Left colon (tissue), 2 donors: ENCODE results near the gene PLB1. TPM values are rescaled to one million over a fixed set of nuclear protein-coding genes. Genes with fewer than 3 reads are reported as not detected.
"Not testable (repeated sequence)": the region's sequence is repeated elsewhere in the genome, so short reads cannot be mapped to it uniquely, and the experiment has no call there.

ENCODE experiments used
- ATAC-seq: fragments of 200-7000 bp; cut with Tn5 transposase; one replicate; pipeline ENCODE4 v1.9.1; 2020; ENCODE audit warnings: mild to moderate bottlenecking, moderate library complexity
- DNase-seq, 2 donors: peaks; one replicate each; pipeline ENCODE4 v3.0.0-alpha.2; 2020
- intact Hi-C, 2 donors: fragments of 100-400 bp; cut with DNase I in 1 of 2; cut with micrococcal nuclease in 1 of 2; formaldehyde crosslinking; loops; one replicate each; pipeline versions ENCODE4 v1.11.2 to v1.14.0; 2022; cut with DNase I, micrococcal nuclease
- total RNA-seq, 2 donors: library from RNA; stranded (reverse); fragmentation: NEBNext Ultra II Directional; extraction: Animal tissue kit (Norgen Biotek cat#: 25700); gene quantifications; one replicate each; pipeline ENCODE4 v1.2.1, GENCODE V29; 2021
- donor health status: DM: no; HTN: no; CAD: no.
- donor health status: DM: yes; HTN: yes; CAD: no.

Gene PLB1
- total RNA-seq, 2 donors from 2014 or later = 0.98 to 4.2 TPM

GRCh38 chr2:28463893-28464292 is 32.0 kb upstream of the PLB1 start:
- DNase-seq (no peak), ATAC-seq (no peak)
- intact Hi-C loops = no loop called here

GRCh38 chr2:28465148-28465885 is 30.5 kb upstream of the PLB1 start:
- intact Hi-C loops = no loop called here
- ATAC-seq = no peak
- no peak for DNase-seq

DNA sequence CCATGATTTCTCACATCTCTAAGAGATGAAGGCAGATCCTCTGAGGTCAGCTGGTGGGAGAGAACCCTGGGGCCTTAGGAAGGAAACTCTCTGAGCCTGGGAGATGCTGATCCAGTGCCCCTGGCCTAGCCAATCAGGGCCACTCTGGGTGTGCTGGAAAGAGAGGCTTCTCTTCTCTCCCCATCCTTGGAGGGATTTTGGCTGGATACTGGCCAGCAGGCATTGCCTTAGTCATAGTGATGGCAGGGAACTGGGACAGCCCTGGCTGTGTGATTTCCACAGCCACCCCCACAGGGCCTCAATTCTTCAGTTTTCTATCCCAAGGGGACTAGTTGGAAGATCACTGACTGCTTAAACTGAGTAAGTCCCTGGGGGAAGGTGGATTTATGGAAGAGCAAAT is 26.6 kb upstream of the PLB1 start:
- intact Hi-C loops = no loop called here
- ATAC-seq (no peak), DNase-seq (no peak)

GRCh38 chr2:28469947-28470535 is 25.8 kb upstream of the PLB1 start:
- no peak for DNase-seq
- intact Hi-C loops = no loop called here
- ATAC-seq = peak; percentile 62

DNA sequence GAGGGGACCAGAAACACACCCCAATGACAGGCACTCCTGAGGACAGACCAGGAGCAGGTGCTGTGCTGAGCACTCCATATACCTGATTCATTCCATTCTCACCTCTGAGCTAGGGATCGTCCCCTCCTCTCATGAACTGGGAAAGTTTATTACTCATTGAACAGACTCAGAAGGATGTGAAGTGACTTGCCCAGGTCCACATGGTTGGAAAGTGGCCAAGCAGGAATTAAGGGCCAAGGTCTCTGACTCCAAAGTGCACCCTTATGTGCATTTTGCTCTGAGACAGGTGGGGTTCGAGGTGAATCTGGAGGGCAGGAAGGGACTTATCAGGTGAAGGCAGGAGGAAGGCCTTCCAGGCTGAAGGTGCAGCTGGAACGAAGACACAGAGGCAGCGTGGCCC is 25.1 kb upstream of the PLB1 start:
- intact Hi-C loops = no loop called here
- ATAC-seq = peak; percentile 79
- peak in 1 of 2 donors; percentile 32 for DNase-seq

DNA sequence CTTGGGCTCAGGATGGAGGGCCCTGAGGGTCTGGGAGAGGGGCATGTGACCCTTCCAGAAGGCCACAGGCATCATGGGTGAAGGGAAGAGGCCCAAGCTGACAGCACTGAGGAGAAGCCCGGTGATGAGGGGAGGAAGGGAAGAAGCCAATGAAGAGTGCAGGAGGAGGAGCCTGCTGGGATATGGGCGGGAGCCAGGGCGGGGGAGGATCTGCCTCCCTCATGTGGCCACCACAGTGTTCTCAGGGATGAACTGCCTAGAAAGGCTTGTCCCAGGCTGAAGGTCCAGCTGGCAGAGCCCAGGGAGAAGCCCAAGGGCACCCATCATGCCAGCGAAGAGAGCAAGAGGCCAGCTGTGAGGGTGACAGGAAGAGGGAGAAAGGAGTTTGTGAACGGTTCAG is 24.6 kb upstream of the PLB1 start:
- intact Hi-C loops = no loop called here
- DNase-seq (no peak), ATAC-seq (peak; percentile 65)

DNA sequence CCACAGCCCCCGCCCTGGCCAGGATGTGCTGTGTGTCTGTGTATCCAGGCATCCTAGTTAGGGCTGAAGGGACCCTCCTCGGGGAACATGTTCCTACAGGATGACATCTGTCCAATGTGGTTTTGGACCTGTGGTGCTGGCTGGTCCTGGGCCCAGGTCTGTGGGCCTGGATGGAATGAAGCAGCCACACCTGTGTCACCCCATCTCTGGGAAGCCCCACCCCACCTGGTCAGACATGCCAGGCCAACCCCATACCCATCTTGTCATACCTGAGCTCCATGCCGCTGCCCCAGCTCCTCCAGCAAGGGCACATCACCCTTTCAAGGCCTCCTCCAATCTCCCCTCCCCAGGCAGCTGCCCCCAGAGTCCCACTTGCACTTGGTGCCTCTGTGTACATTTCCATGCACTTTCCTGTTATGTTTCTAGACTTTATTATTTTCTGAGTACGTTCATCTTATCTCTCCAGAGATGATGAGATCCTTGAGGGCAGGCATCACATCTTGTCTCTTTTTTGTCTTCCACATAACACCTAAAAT is 24.1 kb upstream of the PLB1 start:
- DNase-seq = no peak
- ATAC-seq = no peak
- intact Hi-C loops = no loop called here

DNA sequence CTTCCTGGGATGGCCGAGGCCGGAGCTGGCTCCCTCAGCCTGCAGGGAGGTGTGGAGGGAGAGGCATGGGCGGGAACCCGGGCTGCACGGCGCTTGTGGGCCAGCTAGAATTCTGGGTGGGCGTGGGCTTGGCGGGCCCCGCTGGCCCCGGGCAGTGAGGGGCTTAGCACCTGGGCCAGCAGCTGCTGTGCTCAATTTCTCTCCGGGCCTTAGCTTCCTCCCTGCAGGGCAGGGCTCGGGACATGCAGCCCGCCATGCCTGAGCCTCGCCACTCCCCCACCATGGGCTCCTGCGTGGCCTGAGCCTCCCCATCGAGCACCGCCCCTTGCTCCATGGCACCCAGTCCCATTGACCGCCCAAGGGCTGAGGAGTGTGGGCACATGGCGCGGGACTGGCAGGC is 23.2 kb upstream of the PLB1 start:
- ATAC-seq, DNase-seq, intact Hi-C loops: not testable (repeated sequence)

- ATAC-seq = no peak
- intact Hi-C loops = no loop called here
Observed at GRCh38 chr2:28475088-28475595, 20.7 kb upstream of the PLB1 start.

GRCh38 chr2:28477087-28477486 is 18.8 kb upstream of the PLB1 start:
- intact Hi-C loops = no loop called here
- ATAC-seq (no peak), DNase-seq (no peak)

More at GRCh38 chr2:28475088-28475595, 20.7 kb upstream of the PLB1 start:
- DNase-seq = no peak

GRCh38 chr2:28477645-28478044 is 18.2 kb upstream of the PLB1 start:
- intact Hi-C loops = no loop called here
- ATAC-seq = no peak
- no peak for DNase-seq

DNA sequence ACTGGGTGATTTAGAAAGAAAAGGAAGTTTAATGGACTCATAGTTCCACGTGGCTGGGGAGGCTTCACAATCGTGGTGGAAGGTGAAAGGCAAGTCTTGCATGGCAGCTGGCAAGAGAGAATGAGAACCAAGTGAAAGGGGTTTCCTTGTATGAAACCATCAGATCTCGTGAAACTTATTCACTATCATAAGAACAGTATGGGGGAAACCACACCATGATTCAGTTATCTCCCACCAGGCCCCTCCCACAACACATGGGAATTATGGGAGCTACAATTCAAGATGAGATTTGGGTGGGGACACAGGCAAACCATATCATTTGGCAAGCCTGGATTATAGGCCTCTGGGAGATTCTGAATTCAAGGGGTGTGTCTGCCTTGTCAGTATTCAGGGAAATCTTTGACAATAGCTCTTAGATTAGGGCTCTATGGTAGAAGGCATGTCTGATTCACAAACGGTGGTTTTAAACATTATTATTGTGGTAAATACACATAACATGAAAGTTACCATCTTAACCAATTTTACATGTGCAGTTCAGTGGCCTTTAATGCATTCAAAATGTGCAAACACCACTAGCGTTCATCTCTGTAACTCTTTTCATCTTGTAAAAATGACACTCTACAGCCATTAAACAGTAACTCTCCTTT is 15.3 kb upstream of the PLB1 start:
- intact Hi-C loops = no loop called here
- DNase-seq = no peak
- ATAC-seq = no peak

- intact Hi-C loops = no loop called here
Observed at GRCh38 chr2:28481905-28482304, 14.0 kb upstream of the PLB1 start.

DNA sequence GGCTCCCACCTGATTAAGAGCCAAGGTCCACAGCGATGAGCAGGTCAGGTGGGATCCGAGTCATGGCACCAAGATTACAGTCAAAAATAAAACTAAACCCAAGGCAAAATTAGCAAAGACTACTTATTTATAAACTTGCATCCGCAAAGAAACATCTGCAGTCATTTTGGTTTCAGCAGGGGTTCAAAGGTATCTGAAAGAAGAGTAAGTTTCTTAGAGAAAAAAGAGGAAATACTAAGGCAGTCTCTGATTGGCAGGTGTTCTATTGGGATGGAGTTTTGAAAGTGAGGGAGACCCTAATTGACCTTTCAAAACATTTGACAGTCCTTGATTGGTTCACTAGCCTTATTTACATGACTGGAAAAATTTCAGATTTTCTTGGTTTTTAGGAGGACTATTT is 11.0 kb upstream of the PLB1 start:
- DNase-seq (no peak), ATAC-seq (no peak)
- intact Hi-C loops = no loop called here

More at GRCh38 chr2:28481905-28482304, 14.0 kb upstream of the PLB1 start:
- DNase-seq = no peak
- no peak for ATAC-seq

DNA sequence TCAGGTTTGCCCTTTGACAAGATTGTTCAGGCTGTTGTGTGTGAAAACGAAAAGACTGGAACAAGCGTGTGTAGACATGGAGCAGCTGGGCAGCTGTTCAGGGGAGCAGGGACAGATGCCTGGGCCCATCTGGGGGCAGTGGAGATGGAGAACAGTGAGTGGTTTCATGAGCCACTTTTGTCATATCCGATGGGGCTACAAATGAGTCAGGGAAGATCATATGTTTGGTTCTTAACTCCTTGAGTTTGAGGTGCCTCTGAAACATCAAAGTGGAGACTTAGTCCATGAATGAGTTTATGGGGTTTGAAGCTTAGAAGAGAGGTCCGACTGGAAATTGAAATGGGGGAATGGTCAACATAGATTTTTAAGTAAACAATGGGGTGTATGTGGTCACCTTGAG is 9.3 kb upstream of the PLB1 start:
- ATAC-seq (no peak), DNase-seq (no peak)
- intact Hi-C loops = no loop called here

- ATAC-seq = no peak
- intact Hi-C loops = no loop called here
- no peak for DNase-seq
Observed at GRCh38 chr2:28487258-28487657, 8.6 kb upstream of the PLB1 start.

- intact Hi-C loops = no loop called here
- no peak for ATAC-seq
- DNase-seq = no peak
Observed at GRCh38 chr2:28488083-28488830, 7.6 kb upstream of the PLB1 start.

DNA sequence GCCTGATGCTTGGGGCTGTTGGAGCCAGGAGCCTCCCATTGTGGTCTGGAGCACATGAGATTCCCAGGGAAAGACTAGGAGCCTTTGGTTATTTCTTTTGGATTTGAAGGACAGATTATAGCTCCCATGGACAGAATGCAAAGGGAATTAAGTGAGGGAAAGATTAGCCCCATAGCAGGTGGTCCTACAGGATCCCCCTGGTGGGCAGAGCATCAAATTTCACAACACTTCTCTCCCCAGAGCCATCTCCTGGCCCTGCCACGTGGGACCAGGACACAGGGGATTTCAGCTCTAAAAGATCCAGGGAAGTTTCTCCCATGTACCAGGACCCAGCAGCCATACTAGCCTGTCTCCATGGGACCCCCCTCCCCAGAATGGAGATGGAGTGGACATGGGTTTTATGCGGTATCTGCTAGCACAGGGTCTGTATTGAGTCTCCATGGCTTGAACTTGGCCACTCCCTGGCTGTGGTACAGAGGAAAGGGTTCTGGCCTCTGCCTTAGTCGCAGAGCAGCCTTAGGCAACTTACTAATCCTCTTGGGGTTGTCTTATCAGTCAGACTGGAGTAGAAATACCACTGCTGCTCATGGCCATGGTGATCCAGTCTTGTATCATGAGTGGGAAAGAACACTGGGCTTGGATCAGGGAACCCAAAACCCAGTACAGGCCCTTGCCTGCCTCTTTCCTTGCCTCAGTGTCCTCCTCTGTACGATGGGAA is 6.8 kb upstream of the PLB1 start:
- ATAC-seq = no peak
- DNase-seq = no peak
- intact Hi-C loops = no loop called here

GRCh38 chr2:28490558-28490957 is 5.3 kb upstream of the PLB1 start:
- DNase-seq (no peak), ATAC-seq (no peak)
- intact Hi-C loops = no loop called here
